Progenitor cell of endocrine pancreas (in vitro differentiated cells): ENCODE results near the gene METTL24. TPM values are rescaled to one million over a fixed set of nuclear protein-coding genes. Genes with fewer than 3 reads are reported as not detected.

Experiments
- DNase-seq: peaks from one replicate; pipeline ENCODE4 v3.0.0; 2021; ENCODE audit warnings: low spot score; ENCODE audit not compliant: unreplicated experiment
- H3K27ac Mint-ChIP-seq: 2 replicates; pipeline ENCODE4 v1.8.0; 2021; ENCODE audit warnings: mild to moderate bottlenecking, moderate library complexity, mixed read lengths
- H3K27me3 Mint-ChIP-seq: 2 replicates; pipeline ENCODE4 v1.8.0; 2021; ENCODE audit warnings: mixed read lengths
- H3K36me3 Mint-ChIP-seq: 2 replicates; pipeline ENCODE4 v1.8.0; 2022; ENCODE audit warnings: mixed read lengths; ENCODE audit not compliant: insufficient read depth
- H3K4me1 Mint-ChIP-seq: 2 replicates; pipeline ENCODE4 v1.8.0; 2021; ENCODE audit warnings: low read depth, mixed read lengths
- H3K4me3 Mint-ChIP-seq: 2 replicates; pipeline ENCODE4 v1.8.0; 2021; ENCODE audit warnings: low read depth, mild to moderate bottlenecking, moderate library complexity, mixed read lengths
- H3K9me3 Mint-ChIP-seq: 2 replicates; pipeline ENCODE4 v1.8.0; 2021; ENCODE audit warnings: low read depth, mixed read lengths
- total RNA-seq: library from RNA; stranded (reverse); gene quantifications from 2 replicates; pipeline ENCODE4 v1.2.1, GENCODE V29; 2021
- TF ChIP-seq, protein P1 (sequence below): fragments of 200-600 bp; sonication (generic); IDR thresholded peaks from one replicate; pipeline ENCODE4 v1.5.0; 2021; ENCODE audit warnings: antibody characterized with exemption, mild to moderate bottlenecking; ENCODE audit not compliant: unreplicated experiment

METTL24 gene
- total RNA-seq, 1 donor from 2014 or later, result 10.0 TPM

DNA sequence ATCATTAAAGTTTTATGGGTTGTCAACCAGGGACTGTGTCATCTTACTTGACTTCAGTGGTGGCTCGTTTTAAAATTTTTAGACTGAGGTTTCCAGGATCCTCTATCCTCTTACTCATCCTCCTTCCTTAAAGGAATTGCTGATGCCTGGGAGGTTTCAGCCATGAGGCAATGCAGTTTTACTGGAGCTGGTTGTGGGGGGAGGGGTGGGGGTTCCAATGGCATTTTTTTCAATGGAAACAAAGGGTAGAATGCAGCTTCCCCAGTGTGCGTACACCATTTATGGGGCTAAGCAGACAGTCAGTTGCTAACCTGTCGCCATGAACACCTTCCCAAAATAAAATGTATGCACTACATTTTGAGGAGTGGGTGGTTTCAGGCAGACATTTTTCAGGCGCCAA, 88.0 kb downstream of the METTL24 start:
- Mint-ChIP-seq H3K4me1 (peaks cover 3% of the 10 kb centered on the region), H3K27me3 (no peaks in the 10 kb centered on the region), H3K36me3 (peaks cover 5% of the 10 kb centered on the region), H3K4me3 (no peak overlapping the region), H3K9me3 (peaks cover 5% of the 10 kb centered on the region), H3K27ac (no peak overlapping the region)
- TF ChIP-seq, protein P1, sequence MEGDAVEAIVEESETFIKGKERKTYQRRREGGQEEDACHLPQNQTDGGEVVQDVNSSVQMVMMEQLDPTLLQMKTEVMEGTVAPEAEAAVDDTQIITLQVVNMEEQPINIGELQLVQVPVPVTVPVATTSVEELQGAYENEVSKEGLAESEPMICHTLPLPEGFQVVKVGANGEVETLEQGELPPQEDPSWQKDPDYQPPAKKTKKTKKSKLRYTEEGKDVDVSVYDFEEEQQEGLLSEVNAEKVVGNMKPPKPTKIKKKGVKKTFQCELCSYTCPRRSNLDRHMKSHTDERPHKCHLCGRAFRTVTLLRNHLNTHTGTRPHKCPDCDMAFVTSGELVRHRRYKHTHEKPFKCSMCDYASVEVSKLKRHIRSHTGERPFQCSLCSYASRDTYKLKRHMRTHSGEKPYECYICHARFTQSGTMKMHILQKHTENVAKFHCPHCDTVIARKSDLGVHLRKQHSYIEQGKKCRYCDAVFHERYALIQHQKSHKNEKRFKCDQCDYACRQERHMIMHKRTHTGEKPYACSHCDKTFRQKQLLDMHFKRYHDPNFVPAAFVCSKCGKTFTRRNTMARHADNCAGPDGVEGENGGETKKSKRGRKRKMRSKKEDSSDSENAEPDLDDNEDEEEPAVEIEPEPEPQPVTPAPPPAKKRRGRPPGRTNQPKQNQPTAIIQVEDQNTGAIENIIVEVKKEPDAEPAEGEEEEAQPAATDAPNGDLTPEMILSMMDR, result no peak
- DNase-seq, result no peak

DNA sequence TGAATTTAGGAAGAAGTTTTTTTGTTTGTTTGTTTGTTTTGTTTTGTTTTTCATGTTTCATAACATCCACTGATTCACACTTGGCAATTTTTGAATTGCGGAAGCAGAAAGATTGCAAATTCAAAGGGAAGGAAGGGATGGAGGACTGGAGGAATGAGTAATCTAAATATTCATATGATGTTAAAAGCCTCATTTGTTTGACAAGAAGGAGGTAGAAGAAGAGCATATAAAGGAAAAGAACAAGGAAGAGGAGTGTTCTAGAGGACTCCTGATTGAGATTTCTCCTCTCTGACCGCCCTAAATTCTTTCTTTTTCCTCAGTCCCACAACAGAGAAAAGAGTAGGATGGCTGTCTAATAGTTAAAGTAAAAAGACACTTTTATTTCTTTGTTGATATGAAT, 88.5 kb downstream of the METTL24 start:
- no peaks in the 10 kb centered on the region for H3K27me3 Mint-ChIP-seq
- peaks cover 2% of the 10 kb centered on the region for H3K9me3 Mint-ChIP-seq
- peaks cover 4% of the 10 kb centered on the region for H3K36me3 Mint-ChIP-seq
- H3K27ac Mint-ChIP-seq, result no peak overlapping the region
- H3K4me1 Mint-ChIP-seq, result peaks cover 3% of the 10 kb centered on the region
- DNase-seq, result no peak
- TF ChIP-seq, protein P1, result no peak
- no peak overlapping the region for H3K4me3 Mint-ChIP-seq

DNA sequence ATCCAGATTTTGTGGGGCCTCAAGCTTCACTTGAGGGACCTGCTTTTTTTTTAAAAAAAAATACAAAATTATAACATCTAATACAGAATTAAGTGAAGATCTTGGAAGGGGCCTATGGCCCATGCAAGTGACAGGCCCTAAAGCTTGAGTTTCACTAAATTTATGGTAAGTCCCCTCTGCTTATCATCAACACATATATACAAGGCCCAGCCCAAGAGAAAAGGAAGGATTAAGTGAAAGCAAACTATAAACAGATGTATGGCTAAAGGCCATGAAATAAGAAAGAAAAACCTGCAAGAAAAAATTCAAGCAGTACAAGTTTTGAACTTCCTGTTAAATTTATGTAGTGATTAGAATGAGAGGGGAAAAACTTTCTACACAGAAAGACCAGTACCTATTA, 91.2 kb downstream of the METTL24 start:
- Mint-ChIP-seq H3K9me3 (peaks cover 3% of the 10 kb centered on the region), H3K36me3 (peaks cover 5% of the 10 kb centered on the region), H3K27ac (no peak overlapping the region), H3K4me3 (no peak overlapping the region), H3K4me1 (no peaks in the 10 kb centered on the region), H3K27me3 (no peaks in the 10 kb centered on the region)
- no peak for DNase-seq
- TF ChIP-seq, protein P1, result no peak

DNA sequence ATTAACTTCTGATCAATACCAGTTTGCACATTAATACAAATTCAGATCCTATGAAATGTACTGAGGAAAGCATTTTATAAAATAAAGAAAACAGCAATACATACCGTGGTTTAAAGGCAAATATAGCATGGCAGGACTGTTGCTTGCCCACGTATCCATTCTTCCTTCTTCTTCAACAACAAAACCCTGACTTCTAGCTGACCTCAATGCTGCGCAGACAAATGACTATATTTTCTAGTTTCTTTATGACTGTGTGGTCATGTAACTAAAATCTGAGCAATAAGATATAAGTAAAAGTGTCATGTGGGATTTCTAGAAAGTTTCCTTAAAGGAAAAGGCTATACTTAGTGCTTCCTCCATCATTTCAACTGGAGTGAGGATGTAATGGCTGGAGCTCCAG, 92.9 kb downstream of the METTL24 start:
- H3K4me1 Mint-ChIP-seq, result no peaks in the 10 kb centered on the region
- no peak overlapping the region for H3K27ac Mint-ChIP-seq
- no peaks in the 10 kb centered on the region for H3K27me3 Mint-ChIP-seq
- H3K4me3 Mint-ChIP-seq, result no peak overlapping the region
- H3K9me3 Mint-ChIP-seq, result peaks cover 9% of the 10 kb centered on the region
- TF ChIP-seq, protein P1, result no peak
- DNase-seq, result no peak
- H3K36me3 Mint-ChIP-seq, result peaks cover 11% of the 10 kb centered on the region

DNA sequence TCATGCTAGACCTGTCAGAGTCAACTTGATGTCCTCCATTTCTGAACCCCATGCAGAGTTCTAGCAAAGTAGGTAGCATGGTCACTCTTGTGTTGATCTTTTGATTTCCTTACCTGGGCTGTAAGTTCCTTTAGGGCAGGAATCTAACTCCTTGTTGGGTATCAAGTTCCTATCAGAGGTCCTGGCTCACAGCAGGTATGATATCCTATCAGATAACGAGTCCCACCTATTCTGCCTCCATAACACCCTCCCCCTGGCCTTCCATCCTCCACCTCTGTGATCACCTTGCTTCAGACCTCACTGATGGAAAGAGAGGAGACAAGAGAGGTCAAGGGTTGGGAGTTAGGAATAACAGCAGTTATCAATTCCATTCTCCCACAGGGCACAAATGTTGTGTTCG, 101.8 kb downstream of the METTL24 start:
- peaks cover 12% of the 10 kb centered on the region for H3K36me3 Mint-ChIP-seq
- no peak overlapping the region for H3K27ac Mint-ChIP-seq
- H3K9me3 Mint-ChIP-seq, result peaks cover 8% of the 10 kb centered on the region
- H3K4me1 Mint-ChIP-seq, result no peaks in the 10 kb centered on the region
- no peaks in the 10 kb centered on the region for H3K27me3 Mint-ChIP-seq
- TF ChIP-seq, protein P1, result no peak
- no peak for DNase-seq
- no peak overlapping the region for H3K4me3 Mint-ChIP-seq
